Prostate gland (tissue), 2 donors: ENCODE results near the gene ADGRF4.

Experiments used
- POLR2A ChIP-seq: fragments of 450-650 bp; IDR thresholded peaks from one replicate; pipeline ENCODE4 v1.6.1; 2016; ENCODE audit warnings: antibody characterized with exemption, mild to moderate bottlenecking
- POLR2AphosphoS5 ChIP-seq: sonication (generic); formaldehyde crosslinking; IDR thresholded peaks from one replicate; pipeline ENCODE4 v1.6.1; 2017; ENCODE audit warnings: antibody characterized with exemption
- TF ChIP-seq, protein P1 (sequence below), 4 experiments: fragments of 200-600 bp in 2 of 4; fragments of 450-650 bp in 2 of 4; sonication (generic) in 2 of 4; IDR thresholded peaks; 1 replicate in 3 of 4; 2 replicates in 1 of 4; pipeline ENCODE4 v1.5.1; 2016 to 2019; ENCODE audit warnings: antibody characterized with exemption in 4 of 4, mild to moderate bottlenecking in 2 of 4, moderate library complexity in 2 of 4

- no peak for TF ChIP-seq POLR2AphosphoS5
- TF ChIP-seq, protein P1, sequence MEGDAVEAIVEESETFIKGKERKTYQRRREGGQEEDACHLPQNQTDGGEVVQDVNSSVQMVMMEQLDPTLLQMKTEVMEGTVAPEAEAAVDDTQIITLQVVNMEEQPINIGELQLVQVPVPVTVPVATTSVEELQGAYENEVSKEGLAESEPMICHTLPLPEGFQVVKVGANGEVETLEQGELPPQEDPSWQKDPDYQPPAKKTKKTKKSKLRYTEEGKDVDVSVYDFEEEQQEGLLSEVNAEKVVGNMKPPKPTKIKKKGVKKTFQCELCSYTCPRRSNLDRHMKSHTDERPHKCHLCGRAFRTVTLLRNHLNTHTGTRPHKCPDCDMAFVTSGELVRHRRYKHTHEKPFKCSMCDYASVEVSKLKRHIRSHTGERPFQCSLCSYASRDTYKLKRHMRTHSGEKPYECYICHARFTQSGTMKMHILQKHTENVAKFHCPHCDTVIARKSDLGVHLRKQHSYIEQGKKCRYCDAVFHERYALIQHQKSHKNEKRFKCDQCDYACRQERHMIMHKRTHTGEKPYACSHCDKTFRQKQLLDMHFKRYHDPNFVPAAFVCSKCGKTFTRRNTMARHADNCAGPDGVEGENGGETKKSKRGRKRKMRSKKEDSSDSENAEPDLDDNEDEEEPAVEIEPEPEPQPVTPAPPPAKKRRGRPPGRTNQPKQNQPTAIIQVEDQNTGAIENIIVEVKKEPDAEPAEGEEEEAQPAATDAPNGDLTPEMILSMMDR (IDR thresholded peaks at IDR 0.05): no peak
- no peak for TF ChIP-seq POLR2A
These were observed 33.3 kb upstream of the ADGRF4 start for GRCh38 chr6:47665112-47665511.
